GM03348 (cell line): Measurements from ENCODE around the gene GABPB2.
A peak's percentile ranks its signal among the peaks of the same experiment; 100 is the strongest.

Source experiments
- DNase-seq: peaks from one replicate; pipeline ENCODE4 v3.0.0; 2012; ENCODE audit warnings: low spot score

Gene GABPB2

DNA sequence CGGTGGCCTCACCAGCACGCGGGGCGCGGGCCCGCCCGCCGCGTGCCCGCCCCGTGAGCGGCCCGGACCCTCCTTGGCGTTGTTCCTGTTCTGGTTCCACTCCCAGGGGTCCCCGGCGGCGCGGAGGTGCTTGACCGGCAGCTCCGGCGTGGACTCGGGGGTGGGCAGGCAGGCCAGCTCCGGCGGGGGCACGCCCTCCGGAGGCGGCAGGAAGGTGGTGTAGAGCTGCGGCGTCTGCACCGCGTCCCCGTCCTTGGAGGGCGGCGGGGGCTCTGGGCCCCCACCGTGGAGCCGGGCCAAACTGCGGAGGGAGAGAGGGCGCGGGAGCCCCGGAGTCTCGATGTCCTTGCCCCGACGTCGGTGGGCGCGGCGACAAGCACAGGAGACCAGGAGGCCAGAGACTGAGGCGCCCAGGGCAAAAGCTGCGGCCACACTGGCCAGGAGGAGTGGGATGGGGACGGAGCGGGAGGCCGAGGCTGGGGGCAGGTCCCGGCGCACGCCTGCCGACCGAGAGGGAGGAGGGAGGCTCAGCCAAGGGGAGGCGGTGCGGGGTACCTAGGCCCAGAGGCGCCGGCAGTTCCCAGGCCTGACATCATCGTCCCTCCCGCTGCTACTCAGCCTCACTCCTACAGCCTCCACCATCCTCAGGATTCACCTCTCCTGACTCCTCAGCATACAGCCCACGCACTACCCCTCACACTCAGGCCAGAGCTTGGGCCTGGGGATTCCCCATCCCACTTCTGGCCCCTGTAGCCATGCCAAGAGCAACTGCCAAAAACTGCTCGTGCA, 62.7 kb downstream of the GABPB2 start:
- DNase-seq, result no peak

DNA sequence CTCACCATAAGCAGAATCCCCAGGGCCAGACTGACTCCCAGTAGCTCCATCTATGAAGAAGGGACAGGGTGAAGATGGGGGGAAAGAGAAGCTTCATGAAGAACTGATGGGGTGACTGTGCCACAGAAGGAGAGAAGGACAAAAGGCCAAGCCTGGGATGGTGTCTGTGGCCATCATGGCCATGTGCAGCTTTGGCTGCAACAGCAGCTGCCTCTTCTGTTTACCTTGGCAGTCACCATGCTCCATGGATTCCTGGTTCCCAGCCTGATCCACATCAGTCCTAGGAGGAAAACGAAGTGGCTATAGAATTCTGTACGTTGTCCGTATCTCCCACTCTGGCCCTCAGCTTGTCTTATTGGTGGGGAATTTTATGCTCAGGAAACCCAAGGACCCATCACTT, 63.8 kb downstream of the GABPB2 start:
- no peak for DNase-seq

- no peak for DNase-seq
Observed at GRCh38 chr1:151134991-151135390, 64.4 kb downstream of the GABPB2 start.

- no peak for DNase-seq
Observed at GRCh38 chr1:151135433-151136385, 65.1 kb downstream of the GABPB2 start.

- no peak for DNase-seq
Observed at GRCh38 chr1:151137789-151138188, 67.2 kb downstream of the GABPB2 start.

DNA sequence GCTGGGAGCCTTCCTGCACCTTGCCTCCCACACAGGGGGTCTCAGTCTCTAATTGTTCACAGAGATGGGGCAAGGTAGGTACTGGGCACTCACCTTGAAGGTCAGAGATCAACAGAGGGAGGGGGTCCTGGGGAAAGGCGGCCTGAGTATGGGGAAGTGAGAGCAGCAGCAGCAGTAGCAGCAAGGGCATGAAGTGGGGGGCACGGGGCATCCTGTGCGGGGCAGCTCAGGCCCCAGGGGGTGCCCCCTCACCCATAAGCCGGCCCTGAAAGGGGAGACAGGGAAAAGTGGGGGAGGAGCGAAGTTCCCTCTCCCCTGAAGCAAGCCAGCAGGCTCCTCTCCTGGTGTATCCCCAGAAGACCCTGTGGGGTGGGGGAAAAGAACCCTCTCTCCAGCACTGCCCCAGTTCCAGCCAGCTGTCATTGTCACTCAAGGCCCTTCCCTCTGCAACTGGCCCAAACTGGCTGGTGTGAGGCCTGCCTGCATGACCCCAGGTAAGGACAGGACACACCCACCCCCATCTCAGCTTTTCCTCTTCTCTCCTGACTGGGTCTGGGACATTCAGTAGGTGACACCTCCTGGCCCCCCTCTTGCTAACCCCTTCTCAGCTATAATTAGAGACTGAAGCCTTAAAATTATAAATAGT, 72.0 kb downstream of the GABPB2 start:
- no peak for DNase-seq

DNA sequence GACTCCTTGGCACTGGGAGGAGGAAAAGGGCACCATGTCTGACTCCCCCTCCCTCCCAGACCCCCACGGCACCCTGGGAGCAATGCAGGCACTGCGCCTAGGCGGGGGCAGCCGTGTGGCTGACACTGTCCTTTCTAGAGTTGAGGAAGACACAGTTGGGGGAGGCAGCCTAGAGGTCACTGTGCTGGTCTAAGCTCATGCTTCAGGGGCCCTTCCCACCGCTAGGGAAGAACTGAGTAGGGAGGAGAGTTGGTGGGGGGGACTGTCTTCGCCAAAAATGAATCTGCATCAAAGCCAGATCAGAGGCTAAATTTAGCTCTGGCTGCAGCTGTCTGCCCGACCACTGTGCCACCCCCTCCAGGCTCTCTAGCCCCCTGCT, 72.5 kb downstream of the GABPB2 start:
- DNase-seq, result no peak

DNA sequence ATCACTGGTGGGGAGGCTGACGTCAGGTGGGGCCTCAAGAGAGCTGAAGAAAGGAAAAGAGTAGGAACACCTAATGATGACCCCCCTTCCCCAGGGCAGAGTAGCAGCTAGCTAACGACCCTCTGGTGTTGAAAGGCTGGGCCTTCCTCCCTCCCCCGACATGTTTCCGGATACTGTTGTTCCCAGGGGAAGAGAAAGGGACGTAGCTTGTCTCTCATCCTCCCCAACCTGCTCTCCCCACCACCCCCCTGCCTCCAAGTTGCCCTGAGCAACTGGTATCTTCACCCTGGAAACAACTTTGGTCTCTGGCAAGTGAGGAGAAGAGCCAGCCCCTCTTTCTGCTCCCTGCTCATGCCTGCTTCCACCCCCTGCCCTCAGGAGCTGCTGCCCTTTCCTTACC, 73.4 kb downstream of the GABPB2 start:
- no peak for DNase-seq

DNA sequence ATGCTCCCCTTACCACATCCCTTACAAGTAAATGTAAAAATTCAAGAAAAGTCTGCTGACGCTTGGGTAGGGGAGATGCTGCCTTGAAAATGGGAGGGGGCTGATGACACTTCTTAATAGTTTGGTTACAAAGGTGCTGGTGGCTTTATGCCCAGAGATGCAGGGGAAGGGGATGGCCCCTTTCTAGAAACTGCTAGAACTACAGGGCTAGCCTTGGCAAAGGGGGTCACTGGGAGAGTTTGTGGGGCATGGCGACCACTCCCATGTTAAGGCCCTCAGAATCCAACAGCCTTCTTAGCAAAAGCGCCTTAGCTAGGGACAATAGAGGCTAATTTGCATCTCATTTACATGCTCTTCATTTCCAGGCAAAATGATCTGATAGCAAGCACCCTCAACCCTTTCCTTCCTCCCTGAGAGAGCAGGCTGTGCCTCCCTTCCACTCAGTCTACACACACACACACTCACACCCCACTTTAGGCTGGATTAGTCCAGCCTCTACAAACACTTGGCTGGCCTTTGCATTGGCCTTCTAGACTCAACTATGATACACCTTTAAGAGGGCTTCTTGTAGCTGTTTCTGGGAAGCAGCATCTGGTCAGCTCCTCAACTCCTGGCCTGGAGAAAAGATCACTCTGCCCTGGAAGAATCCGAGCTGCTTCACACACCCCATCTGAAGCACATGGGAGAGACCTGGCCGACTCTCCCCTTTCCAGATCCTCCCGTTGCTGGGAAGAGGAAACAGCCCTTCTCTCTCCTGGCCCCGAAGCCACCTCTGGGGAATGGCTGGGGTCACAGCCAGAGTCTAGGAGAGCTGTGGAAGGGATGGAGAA, 74.1 kb downstream of the GABPB2 start:
- no peak for DNase-seq

DNA sequence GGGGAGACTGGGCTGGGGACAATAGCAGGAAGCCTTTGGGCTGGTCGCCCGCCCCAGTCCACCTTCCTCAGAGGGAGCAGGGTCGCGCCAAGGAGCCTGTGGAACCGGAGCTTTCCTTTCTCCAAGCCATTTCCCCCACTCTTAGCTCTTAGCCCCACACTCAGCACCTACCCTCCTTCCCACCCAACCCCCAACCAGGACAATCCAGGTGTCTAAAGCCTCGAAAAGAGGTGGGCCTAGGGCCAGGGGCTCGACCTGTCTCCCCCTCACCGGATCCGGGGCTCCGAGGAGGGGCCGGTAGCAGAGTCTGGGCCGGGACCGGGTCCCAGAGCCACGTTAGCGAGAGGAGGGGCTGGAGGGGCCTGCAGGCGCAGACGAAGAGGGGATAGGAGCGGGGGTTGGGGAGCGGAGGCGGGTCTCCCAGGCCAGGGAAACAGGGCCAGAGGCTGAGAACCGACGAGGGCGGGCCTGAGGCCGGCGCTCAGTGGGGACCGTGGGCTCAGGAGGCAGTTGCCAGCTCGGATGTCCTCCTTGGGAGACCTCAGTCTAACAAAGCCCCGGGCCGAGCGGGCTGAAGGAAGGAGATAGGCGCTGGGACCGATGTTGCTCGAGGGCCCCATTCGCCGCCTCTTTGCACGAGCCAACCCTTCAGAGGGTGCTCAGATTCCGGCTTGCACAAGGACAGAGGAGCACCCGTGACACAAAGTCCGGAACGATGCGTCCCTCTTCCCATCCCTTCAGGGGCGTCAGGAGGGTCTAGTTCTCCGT, 74.9 kb downstream of the GABPB2 start:
- DNase-seq, result peak; percentile 35

- peak; percentile 31 for DNase-seq
Observed at GRCh38 chr1:151146072-151146411, 75.5 kb downstream of the GABPB2 start.

DNA sequence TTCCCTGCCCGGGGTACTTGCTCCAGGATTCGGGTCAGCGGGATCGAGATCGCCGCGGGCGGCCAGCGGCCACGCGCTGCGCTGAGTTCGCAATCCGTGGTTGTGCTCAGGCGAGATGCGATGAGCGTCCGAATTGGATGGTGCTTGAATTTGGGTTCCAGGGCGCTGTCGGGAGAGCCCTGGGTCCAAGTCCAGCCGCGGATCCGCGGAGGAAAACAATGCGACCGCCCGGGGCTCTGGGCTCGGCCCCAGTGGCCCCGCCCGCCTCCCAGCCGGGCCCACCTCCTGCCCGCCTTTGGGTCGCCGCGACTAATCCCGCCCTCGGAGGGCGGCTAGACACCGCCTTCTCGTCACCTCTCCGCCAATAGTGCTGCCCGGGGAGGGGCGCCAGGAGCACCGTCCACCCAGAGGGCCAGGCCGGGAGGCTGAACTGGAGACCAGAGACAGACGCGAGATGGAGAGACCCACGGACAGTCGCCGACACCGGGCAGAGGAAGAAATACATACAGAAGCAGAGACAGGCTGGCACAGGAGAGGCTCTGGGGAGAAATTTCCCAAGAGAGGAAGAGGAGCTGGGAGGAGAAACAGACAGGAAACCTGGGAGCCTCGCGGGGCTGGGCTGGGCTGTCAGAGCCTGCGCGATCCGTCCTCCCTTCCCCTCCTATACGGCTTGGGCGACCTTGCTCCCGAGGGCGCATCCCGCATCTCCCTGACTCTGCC, 76.0 kb downstream of the GABPB2 start, which contains the start of gene SEMA6C:
SEMA6C (minus strand) TSS at position 220 of the 720 bp plus-strand sequence. CDS start 4,010 bp downstream, outside the sequence.
- peak; percentile 98 for DNase-seq

- no peak for DNase-seq
Observed at GRCh38 chr1:151147132-151147503, 76.6 kb downstream of the GABPB2 start.

GRCh38 chr1:151147665-151148064, 77.1 kb downstream of the GABPB2 start:
- no peak for DNase-seq

DNA sequence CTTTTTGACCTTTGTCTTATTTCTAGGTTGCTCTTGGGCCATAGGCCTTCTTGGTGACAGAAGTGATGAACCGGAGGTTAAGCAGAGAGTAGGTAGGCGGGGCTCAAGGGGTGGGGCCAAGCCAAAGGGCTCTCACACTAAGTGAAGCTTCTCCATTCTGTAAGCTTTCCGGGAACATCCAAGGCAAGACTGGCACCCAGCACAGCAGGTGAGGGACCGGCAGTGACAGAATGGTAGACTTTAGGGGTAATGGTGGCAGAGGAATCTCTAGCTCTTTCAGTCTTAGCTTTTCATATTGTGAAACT, 85.9 kb downstream of the GABPB2 start, which contains the start of gene TNFAIP8L2:
TNFAIP8L2 (plus strand) TSS at position 135 of the 305 bp plus-strand sequence. CDS start 2,049 bp downstream, outside the sequence.
- no peak for DNase-seq

GRCh38 chr1:151157067-151157531, 86.5 kb downstream of the GABPB2 start:
- no peak for DNase-seq

GRCh38 chr1:151158326-151158725, 87.8 kb downstream of the GABPB2 start:
- no peak for DNase-seq

- no peak for DNase-seq
Observed at GRCh38 chr1:151158751-151159251, 88.2 kb downstream of the GABPB2 start.

GRCh38 chr1:151159373-151159772, 88.8 kb downstream of the GABPB2 start:
- DNase-seq, result no peak

- no peak for DNase-seq
Observed at GRCh38 chr1:151164732-151165280, 94.2 kb downstream of the GABPB2 start.
